Stimulated activated CD4-positive, alpha-beta T cell treated with anti-CD3 and anti-CD28 coated beads, Interleukin-12 subunit alpha, Interleukin-12 subunit beta, amount 100 ng/mL, for 48 hours (primary cell): ENCODE results near the gene CTNNA3.

Experiments
- DNase-seq, 3 donors: peaks; one replicate each; pipeline ENCODE4 v3.0.0-alpha.2; 2020; ENCODE audit warnings: low read depth in 2 of 3, low spot score in 1 of 3

Gene CTNNA3

DNA sequence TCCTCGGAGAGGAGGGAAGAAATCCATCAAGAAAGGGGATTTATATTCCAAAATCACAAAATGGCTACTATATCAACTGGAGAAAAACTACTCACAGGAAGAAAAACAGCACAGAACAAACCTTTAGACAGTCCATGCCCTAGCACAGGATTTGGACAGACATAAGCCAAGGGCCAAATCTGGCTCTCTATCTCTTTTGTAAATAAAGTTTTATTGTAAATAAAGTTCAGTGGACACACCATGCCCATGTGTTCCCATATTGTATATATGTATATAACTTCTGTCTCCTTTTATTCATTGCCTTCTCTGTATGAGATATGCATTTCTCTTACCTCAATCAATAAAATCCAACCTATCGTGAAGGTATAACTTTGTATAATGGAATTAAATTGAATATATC lies 1513.0 kb downstream of the CTNNA3 start:
- DNase-seq = no peak

DNA sequence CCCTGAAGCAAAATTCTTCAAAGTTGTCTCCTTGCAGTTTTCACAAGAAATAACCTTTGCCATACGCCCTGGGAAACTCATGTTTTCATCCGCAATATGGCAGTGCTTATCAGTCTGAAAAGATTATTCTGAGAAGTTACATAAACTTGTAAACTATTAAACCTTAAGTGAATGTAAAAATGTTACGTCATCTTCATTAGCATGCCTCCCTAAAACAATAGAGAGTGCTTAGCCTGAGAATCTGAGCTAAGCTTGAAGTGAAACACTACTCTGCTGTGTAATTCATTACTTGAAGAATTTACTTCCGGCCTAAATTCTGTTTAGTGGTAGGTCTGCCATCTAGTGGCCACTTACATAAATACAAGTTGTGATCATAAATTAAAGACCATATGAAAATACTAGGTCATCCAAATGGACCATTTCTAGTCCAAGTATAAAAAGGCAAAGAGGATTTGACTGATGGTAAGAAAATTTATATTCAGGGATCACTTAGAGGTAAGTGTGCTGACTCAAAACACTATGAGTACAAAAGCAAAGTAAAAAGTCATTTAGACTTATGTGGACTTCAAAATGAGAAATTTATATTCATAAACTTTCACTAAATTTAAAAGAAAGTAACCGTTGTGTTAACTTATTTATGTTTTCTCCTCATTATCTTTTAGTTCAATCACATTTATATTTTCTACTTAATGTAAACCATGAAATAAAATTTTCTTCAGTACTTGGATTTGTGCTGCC lies 1515.2 kb downstream of the CTNNA3 start:
- peak in 1 of 3 donors; percentile 50 for DNase-seq

DNA sequence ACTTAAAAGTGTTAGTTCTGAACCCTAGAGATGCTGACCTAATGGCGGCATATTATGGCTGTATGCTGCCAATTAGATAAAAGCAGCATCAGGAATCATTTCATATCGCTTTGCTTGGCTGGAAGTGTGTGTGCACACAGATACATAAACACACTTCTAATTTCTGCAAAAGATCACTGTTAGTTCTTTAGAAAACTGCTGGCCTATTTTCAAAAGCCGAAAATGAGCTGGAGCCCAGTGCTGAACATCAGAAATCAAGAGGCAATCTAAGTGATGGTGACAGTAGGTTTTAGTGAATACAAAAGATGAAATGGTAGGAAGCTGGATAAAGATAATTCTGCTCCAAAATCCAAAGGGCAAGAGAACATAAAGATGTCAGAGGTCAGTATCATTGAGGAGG lies 1516.0 kb downstream of the CTNNA3 start:
- DNase-seq = no peak

DNA sequence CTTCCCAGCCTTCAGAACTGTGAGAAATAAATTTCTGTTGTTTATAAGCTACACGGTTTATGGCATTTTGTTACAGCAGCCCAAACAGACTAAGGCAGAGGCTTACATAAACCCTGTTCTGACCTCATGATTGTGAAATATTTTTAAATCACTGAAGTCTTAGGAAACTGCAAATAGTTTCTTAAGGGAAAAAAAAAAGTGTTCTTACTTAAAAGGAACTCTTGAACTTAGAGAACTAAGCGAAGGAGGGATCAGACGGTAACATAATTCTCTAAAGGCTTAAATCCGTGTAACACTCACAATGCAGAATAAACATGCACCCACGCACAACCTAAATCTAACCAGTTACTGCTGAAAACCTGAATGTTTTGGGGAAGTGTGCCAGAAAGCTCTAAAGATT lies 1519.2 kb downstream of the CTNNA3 start:
- DNase-seq = no peak

DNA sequence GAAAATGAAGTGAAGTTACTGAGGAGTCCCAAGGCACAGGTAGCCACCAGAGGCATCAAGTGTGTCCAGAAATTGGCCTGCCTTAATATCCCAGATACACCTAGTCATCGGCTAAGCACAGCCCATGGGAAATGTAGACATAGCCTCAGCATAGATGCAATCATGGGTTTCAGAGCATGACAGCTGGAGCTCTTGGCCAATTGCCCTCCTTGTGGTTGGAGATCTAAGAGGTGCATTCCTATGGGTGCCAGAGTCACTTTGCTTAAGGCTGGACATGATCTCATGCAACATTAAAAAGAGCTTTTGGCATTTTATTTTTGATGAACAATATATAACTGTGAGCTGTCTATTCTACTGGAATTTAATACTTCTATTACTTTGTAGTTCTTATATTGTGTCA lies 1528.2 kb downstream of the CTNNA3 start:
- no peak for DNase-seq

DNA sequence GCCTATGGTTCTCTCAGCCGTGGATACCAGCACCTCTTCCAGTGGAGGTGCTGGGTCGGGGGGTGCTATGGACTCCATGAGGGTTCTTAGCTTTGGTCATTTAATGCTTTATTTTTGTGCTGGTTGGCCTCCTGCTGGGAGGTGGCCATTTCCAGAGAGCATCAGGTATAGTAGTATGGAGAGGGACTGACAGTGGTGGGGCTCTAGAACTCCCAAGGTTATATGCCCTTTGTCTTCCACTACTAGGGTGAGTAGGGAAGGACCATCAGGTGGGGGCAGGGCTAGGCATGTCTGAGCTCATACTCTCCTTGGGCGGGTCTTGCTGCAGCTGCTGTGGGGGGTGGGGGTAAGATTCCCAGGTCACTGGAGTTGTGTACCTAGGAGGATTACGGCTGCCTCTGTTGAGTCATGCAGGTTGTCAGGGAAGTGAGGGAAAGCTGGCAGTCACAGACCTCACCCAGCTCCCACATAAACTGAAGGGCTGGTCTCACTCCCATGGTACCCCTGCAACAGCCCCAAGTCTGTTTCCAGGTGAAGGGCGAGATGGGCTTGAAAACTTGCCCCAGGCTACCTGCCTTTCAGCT lies 1533.3 kb downstream of the CTNNA3 start:
- no peak for DNase-seq

DNA sequence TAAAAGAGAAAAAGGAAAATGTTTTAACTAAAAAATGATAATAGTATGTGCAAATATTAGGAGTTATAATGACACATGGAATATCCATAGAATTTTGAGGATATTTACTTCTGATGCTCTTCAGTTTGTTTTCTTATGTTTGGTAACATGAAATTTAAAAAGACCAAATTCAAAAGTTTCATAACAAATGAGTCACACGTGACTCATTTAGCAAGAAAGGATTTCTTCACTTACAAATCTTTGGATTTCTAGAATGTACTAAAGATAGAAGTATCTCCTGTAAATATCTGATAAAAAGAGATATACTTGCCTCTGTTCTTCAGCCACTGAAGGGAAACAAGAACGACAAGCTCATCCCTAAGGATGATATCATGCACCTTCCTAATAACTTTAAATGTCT lies 1544.6 kb downstream of the CTNNA3 start:
- no peak for DNase-seq

DNA sequence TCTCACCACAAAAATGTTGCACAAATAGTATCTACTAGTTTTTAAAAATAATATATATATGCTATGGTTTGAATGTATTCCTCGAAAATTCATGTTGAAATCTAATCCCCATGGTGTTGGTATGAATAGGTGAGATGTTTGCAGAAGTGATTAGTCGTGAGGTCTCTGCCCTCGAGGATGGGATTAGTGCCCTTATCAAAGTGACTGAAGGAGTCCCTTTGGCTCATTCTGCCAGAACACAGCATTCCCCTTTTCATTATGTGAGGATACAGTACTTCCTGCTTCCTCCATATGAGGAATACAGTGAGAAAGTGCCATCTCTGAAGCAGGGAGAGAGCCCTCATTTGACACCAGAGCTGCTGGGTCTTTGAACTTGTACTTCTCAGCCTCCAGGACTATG lies 1547.7 kb downstream of the CTNNA3 start:
- DNase-seq = no peak

DNA sequence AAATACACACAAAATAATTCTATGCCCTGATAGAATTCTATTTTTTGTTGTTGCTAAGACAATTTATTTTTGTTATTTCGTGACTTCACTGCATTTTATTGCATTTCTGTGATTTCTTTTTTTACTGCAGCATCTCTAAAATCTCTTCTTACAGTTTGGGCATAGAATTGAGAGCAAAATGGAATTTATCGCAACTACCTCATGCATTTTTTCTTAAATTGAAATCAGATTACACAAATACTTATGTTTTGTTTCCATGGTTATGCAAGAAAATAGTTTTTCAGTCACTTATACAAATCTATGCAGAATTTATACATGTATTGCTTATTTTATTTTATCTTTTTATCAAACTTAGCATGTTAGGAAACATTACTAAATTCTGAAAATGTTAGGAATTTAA lies 1552.0 kb downstream of the CTNNA3 start:
- DNase-seq = no peak

DNA sequence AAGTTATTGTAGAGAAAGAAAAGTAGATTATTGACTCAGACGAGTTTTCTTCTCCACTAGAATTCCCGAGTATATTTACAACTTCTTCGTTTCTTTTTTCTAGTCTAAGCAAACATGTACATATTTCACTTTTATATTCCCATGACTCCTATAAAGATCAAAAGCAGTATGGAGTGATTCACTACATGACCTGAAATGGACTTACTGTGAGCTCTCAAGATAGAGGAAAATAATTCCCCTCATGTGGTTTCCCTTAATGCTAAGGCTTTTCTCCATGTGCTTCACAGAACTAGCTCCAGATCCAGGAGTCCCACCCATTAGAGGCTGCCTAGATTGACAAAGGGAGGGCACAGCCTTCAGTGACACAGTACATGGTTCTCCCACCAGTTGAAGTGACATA lies 1593.2 kb downstream of the CTNNA3 start:
- DNase-seq = no peak

DNA sequence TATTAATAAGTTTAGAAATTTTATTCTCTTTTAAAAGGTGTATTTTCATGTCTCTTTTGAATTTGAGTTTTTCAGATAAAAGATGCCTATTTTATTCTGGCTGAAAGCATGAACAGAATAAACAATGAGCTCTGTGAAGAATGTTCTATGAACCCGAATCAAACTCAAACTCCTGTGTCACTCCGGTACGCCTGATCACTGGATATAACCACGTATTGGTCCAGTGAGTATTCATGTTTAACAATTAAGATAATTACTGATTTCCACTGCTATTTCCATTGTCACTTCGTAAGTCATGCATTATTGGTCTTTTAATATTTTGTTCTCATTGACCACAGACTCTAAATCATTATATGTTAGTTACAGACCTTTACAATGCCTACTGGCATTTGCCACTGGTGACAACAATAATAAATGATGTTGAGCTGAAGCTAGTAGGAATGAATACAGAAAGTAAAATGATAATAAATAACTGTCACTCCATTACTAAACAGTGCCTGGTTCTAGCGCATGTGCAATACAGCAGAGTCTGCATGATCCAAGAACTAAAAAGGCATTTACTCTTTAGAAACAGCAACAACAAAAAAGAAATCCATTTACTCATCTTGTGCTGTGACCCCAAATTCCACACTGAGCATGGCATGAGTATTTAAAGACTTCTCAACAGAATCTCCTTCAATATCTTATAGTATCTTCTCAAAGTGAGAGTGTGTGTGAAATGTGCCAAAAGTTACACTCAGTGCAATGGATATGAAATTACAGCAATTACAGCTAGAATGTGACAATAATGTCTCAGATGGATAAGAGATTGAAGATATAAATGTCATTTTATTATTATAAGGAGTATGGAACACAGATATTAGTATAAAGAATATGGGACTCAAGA lies 1597.2 kb downstream of the CTNNA3 start:
- no peak for DNase-seq

DNA sequence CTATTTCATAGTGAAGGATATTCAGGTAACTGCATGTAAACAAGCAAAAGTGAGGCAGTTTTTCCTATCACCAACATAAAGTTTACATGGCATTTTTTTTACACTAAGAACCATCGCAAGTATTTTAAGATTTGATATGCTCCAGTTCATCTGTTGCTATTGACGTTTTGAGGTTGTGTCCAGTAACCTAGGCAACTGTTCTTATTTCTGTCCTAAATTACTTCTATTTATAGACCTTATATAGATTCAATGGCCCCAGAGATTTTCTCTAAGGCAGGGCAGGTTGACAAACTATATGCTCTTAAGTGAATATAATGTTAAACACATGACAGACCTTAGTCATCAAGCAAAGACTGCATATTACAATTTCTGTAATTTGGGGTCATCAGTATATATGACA lies 1600.4 kb downstream of the CTNNA3 start:
- DNase-seq = no peak

DNA sequence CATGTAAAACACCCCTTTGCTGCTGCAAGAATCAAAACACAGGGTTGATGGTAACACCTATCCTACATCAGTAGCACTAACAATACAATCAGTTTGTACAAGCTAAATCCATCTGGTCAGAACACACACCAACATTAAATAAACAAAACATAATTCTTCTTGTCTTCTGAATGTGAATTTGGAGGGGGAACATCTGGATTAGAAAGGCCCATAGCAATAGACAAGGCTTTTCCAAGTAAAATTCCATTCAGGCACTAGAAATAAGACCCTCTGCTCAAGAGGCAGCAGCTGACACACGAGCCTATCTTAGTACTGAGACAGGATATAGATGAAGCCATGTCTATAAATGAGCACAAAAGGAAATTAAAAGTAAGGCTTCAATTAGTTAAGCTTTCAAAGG lies 1610.1 kb downstream of the CTNNA3 start:
- DNase-seq = no peak

DNA sequence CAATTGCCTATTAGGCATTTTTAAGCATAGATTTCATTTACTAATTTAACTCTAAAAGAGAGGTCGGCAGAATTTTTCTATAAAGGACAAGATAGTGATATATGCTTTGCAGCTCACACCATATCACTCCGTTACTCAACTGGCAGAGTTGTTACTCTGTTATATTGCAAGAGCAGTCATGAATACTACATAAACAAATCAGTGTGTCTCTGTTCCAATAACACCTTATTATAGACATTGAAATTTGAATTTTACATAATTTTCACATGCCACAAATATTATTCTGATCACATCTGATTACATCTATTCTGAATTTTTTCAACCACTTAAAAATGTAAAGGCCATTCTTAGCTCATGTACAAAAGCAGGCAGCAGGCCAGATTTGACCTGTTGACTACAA lies 1624.1 kb downstream of the CTNNA3 start:
- no peak for DNase-seq

DNA sequence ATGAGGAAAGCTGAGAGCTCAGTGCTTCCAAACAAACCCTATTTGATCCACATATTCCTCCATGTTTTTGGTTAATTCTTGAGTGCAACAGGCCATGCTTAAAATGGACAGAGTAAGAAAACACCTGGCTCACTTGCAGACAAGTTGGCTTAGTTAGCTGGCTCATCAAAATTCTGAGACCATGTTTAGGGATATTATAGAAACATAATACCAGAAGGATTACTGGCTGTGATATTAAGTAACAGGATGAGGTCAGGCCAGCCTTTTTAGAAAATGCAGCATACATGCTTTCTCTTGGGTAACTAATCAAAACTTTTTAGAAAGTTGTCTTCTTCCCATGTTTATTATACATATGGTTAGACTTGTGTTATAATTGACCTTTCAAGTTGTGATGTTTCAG lies 1637.4 kb downstream of the CTNNA3 start:
- DNase-seq = no peak

DNA sequence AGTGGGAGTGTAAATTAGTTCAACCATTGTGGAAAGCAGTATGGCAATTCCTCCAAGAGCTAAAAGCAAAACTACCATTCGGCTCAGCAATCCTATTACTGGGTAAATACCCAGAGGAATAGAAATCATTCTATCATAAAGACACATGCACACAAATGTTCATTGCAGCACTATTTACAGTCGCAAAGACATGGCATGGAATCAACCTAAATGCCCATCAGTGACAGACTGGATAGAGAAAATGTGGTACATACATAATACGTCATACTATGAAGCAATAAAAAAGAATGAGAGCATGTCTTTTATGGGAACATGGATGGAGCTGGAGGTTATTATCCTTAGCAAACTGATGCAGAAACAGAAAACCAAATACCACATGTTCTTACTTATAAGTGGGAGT lies 1646.7 kb downstream of the CTNNA3 start:
- DNase-seq = no peak

DNA sequence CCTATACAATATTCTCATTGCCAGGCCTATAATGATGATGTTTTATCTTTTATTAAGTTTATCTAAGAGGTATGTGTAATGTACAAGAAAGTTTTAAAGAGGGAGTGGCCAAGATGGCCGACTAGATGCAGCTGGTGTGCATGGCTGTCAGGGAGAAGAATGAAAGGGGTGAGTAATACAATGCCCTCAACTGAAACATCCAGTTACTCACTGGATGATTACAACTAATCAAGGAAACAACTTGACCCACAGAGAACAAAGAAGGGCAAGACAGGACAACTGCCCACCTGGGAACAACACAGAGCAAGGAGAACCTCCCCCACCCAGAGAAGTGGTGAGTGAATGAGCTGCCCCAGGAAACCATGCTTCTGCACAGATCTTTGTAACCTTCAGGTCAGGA lies 1650.1 kb downstream of the CTNNA3 start:
- no peak for DNase-seq

DNA sequence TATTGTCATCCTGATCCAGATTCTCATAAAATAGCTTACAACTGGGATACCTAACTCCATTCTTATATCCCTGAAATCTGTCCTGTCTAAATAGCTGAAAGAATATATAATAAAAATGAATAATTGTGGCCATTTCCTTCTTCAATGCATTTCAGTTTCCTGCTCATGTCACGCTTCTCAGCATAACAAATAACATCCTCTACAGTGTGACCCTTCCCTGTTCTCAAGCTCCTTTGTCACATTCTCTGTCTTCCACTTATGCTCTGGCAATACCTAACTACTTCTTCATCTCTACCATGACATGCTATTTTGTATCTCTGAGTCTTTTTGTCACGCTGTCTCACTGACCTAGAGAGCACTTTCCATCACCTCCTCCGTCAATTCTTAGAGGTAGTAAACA lies 1654.2 kb downstream of the CTNNA3 start:
- no peak for DNase-seq

DNA sequence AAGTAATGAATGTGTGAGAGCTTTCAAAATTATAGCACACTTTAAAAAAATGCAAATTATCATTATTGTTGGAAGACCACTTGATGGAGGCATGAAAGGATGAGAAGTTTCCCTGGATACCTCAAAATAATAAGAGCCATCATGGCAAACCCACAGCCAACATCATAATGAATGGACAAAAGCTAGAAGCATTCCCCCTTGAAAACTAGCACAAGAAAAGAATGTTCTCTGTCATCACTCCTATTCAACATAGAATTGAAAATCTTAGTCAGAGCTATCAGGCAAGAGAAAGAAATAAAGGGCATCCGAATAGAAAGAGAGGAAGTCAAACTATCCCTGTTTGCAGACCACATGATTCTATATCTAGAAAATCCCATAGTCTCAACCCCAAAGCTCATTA lies 1657.4 kb downstream of the CTNNA3 start:
- no peak for DNase-seq

DNA sequence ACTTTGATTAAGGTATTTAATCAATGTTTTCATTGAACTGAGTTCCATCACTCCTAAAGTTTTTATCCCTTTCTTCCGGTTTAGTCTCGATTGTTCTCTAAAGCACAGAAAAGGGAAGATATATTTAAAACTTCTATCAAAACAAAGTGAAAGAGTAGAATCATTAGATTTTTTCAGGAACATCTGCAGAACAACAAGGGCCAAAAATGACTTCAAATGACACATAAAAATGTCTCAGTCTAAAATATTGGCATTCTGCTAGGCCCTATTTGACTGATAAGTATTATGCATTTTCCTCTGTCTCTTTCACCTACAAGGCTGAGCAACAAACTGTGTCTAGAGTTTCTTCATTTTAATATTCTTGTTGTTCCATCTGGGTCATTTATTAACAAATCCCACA lies 1669.7 kb downstream of the CTNNA3 start:
- DNase-seq = no peak

DNA sequence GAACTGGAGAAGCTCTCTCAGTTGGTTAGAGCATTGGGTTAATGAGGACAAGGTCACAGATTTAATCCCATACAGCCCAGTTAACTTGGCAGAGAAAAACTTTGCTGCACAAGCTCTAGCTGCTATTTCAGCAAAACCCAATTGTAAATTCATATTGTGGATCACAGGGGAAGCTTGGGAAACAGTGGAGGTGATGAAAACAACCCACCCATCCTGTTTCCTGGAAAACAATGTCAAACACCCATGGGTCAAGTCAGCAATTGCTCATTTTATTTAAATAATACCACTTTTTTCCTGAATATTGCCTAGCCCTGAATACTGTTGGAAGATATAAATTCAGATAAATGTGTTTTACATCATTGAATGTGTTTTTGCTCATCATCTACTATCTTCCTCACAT lies 1670.8 kb downstream of the CTNNA3 start:
- DNase-seq = no peak

DNA sequence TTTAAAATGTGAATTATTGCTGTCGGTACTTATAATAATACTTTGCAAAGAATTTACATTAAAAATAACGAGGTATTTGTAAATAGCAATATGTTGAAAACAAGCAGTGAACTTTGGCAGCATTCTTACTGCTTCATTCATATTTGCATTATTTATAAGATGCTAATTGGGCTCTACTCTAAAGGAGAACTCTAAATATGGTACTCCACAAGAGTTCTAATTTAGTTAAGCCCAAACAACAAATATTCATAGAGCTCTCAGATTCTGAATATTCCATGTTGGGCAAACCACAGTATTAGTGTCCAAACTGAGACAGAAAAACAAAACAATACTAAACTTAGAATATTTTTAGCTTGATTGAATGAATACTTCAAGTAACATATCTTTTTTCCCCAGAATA lies 1674.6 kb downstream of the CTNNA3 start:
- no peak for DNase-seq
